GM19463 (cell line): ENCODE results near the gene SCRN1.

Experiments
- ATAC-seq: cut with Tn5 transposase; IDR thresholded peaks from one replicate; pipeline ENCODE4 v1.9.1; 2021; ENCODE audit warnings: mild to moderate bottlenecking, moderate library complexity; ENCODE audit not compliant: unreplicated experiment

The SCRN1 gene

GRCh38 chr7:29989257-29989995, at the start of gene SCRN1:
Gene SCRN1 (minus strand): TSS chr7:29989801. CDS start chr7:29969067, 20,734 bp downstream.
- ATAC-seq = peak; percentile 44

DNA sequence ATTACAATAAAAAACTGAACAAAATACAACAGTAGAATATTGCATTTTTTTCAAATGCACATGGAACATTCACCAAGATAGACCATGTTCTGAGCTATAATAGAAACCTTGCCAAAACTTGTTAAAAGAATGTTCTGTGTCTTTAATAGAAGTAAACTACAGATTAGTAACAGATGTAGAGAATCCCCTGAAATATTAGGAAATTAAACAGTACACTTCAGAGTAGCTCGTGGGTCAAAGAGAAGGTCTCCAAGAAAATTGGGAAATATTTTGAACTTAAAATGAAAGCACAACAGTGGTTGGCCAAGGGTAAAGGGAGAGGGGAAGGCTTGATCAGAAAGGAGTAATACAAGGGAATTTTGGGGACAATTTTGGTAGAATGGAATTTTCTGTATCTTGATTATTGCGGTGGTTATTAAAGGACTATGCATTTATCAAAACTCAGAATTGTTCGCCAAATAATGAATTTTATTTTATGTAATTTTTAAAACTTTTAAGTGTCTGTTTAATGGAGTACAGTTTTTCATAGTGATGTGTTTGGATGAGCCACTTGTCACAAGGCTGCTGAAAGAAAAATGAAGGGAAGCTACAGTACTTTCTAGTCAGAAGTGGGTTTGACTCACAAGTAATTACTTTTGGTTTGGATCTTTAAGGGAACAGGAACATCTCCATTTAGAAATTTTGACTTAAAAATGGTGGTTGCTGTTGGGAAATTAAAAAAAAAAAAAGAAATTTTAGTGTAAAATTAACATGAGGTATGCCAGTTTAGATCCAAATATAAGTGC, 48.8 kb upstream of the SCRN1 start:
- no peak for ATAC-seq

- no peak for ATAC-seq
Measured at GRCh38 chr7:30036220-30036619, 46.6 kb upstream of the SCRN1 start.

DNA sequence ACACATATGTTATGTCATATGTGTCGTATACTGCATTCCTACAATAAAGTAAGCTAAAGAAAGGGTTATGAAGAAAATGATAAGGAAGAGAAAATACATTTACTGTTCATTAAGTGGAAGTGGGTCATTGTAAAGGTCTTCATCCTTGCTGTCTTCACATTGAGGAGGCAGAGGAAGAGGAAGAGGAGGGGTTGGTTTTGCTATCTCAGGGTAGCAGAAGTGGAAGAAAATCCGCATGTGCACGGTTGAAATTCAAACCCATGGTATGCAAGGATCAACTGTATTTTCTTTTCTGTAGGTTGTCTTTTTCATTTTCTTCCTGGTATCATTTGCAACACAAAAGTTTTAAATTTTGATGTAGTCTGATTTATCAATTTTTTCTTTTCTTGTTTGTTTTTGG, 44.9 kb upstream of the SCRN1 start:
- no peak for ATAC-seq

DNA sequence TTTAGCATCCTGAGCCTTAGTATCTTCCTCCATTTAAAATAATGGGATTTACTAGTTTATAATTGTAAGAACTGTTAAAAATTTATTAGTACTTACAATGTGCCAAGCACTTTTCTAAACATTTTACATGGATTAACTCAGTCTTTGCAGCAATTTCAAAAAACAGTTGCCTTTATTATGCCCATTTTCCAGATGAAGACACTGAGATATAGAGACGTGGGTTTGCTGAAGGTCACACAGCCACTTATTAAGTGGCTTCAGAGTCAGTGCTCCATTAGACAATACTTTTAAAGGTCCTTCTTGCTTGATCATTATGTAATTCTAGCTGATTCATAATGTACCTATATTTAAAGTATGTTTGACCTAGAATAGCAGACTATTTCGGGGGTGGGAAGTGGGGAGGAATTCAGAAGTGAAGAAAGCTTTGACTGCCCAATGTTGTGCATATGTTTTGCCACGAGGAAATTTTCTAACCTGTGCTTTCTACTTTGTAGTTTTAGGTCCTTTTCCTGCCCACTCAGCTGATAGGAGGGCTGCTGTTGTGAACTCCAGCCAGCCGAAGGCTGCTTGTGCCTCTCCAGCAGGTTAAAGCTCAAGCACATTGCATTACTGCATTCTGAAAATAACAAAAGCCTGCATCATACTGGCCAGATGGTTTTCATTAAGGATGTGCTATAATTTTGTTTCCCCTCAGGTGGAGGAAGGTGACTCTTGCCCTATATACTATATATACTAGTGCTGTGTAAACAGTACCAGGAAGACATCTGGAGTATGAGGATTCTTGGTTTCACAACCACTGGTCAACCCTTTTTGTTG, 42.9 kb upstream of the SCRN1 start:
- no peak for ATAC-seq

DNA sequence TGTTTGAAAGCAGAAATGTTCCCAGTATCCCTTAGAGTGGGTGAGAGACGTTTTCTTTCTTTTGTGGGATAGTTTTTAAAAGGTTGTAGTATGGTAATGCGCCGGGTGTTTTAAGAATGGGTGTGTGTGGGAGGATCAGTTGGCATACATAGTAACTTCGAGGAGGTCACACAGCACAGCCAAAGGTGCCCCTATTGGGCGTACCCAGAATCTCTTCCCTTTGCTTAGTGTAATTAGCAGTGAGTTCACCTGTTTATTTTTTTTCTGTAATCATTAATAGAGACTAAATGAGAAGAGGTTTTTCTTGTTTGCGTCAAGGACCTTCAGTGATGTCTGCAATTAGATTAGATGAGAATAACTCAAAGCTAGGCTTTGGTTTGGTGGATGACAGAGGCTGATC, 40.1 kb upstream of the SCRN1 start:
- ATAC-seq = no peak

DNA sequence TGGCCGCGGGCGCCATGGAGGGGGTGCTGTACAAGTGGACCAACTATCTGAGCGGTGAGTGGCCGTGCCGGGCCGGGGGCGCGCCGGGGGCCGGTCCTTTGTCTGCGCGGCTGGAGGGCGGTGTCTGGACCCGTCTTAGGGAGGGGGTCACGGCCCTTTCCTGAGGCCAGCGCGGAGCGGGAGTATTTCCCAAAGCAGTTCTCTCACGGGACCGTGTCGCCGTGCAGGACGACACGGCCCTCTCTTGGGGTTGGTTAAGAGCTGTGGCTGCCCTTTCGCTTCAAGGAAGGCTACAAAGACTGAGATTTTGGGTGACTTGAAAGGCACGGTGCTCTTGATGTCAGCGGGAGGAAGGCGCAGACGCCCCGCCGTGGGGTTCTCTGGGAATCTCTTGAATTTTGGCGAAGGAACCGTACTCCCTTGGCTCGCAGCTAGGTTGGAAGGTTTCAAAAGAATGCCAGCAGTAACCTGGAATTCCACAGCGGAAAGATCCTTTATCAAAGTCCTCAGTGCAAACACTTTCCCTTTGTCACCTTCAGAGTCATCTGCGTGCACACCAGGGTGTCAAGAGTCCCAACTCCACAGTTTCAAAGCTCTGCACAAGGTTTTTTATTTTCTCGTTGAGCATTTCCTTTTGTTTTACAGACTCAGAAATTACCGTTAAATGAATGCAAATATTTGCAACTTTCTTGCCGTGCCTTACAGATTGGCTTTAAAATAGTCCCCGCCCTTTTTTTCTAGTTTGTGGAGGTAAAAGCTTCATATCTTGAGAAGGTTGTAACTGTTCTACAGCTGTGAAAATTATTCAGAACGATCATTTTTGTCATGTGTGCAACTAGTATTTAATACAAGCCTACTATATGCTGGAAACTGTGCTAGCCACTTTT, 39.4 kb upstream of the SCRN1 start:
- ATAC-seq = peak; percentile 15

DNA sequence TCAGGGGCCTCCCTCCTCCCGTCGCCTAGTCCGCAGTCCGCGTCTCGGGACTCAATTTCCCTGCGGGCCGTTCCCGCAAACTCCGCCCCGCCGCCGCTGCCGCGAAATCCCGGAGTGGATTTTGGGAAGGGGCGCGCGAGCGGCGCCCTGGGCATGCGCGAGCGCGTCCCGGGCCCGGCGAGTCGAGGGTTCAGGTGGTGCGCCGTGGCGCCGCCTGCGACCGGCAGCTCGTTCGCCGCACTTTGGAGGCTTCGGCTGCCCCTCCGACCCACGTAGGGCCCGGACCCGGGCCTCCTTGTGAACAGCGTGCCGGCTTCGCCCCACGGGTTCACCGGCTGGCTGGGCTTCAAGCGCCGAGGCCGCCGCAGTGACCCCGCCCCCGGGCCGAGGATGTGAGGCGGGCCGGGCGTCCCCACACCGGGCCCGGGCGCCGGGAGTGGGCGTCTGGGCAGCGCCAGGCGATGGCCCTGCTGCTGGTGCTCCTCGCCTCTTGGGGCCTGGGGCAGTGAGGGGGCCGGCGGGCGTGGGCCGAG, 38.7 kb upstream of the SCRN1 start, which contains the start of gene PLEKHA8:
TSS of gene PLEKHA8 (plus strand) at position 197 of the 533 bp plus-strand sequence. CDS start 351 bp downstream, outside the sequence.
- ATAC-seq = peak; percentile 47

- peak; percentile 0 for ATAC-seq
Measured at GRCh38 chr7:30027740-30028215, 38.2 kb upstream of the SCRN1 start.

- peak; percentile 13 for ATAC-seq
Measured at GRCh38 chr7:30027065-30027456, 37.5 kb upstream of the SCRN1 start.

- peak; percentile 73 for ATAC-seq
Measured at GRCh38 chr7:30026229-30027064, 36.8 kb upstream of the SCRN1 start, which contains the start of gene FKBP14. Gene FKBP14 (minus strand): TSS chr7:30026702. CDS start chr7:30026508, 194 bp downstream.

- ATAC-seq = no peak
Measured at GRCh38 chr7:30023524-30023923, 33.9 kb upstream of the SCRN1 start.

DNA sequence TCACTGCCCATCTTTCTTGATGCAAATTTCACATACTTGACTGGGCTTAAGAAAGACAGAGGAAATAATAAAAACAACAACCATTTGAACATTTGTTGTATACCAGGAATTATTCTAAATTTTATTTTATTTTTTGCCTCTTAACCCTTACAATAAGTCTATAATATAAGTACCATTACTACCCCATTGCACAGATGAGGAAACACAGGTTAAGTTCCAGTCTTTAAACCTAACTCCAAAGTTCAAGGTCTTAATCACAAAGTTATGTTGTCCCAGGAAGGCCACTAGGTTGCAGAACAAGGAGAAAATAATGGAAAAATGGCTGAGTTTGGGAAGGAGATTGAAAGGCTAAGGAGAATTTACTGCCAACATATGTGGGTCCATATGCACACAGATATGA, 33.4 kb upstream of the SCRN1 start:
- no peak for ATAC-seq

DNA sequence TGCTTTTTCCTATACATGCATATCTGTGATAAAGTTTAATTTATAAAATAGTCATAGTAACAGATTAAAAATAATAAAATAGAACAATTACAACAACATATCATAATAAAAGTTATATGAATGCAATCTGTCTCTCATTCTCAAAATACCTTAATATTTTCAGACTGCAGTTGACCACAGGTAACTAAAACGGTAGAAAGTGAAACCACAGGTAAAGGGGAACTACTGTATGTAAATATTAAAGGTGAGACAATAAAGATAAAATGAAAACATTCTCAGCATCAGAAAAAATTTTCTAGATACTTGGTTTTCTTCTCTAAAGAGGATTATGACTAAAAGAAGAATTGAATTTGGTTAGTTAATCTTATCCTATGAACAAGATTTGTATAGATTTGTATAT, 30.9 kb upstream of the SCRN1 start:
- ATAC-seq = no peak

DNA sequence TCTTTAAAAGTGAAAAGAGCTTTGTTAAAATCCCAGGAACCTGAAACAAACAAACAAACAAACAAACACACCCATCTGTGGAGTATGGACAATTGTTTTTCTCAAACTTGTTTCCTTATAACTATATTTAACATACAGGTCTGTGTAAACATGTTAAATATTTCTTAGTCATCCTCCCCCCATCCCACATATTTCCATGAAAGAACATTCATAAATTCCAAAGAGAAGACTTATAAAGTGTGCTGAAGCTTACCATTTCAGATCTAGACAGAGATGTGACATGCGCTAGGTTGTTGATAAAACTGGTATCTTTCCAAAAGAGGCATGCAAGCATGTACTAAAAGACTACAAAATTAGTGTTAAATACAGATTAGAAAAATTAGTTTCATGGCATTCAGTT, 30.4 kb upstream of the SCRN1 start:
- ATAC-seq = no peak

DNA sequence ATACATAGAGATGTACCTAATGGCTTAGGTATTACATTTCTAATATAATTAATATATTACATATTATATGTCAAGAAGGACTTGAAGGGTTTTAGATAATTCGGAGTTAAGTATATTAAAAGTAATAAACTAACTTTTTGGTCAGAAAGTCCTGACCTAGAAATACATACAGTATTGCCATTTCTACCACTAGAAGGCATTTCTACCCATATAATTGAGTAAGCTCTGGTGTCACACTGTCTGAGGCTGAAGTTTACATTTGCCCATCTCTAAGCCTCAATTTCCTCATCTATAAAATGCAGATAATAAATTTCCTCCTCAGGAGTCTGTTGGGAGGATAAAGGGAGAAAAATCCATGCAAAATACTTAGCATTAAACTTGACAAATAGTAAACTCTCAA, 29.8 kb upstream of the SCRN1 start:
- no peak for ATAC-seq

GRCh38 chr7:30018451-30018850, 28.9 kb upstream of the SCRN1 start:
- no peak for ATAC-seq

DNA sequence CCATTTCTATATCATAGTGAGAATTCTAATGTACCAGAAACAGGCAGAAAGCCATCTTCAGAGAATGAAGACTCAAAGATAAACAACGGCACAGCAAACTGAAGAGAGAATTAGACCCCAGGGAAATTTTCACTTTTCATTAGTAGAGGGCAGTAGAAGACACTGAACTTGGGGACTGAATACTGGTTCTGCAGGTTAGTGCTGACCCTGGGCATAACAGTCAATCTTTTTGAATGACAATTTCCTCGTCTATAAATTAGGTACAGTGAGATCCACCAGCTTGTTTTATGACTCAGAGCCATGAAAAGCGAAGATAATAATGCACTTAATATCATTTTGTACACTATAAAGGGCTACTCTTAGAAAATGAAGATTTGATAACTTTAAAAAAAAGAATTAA, 23.2 kb upstream of the SCRN1 start:
- no peak for ATAC-seq

GRCh38 chr7:30010021-30010420, 20.4 kb upstream of the SCRN1 start:
- no peak for ATAC-seq
